ENCODE results near the gene LSM3.

The LSM3 gene

DNA sequence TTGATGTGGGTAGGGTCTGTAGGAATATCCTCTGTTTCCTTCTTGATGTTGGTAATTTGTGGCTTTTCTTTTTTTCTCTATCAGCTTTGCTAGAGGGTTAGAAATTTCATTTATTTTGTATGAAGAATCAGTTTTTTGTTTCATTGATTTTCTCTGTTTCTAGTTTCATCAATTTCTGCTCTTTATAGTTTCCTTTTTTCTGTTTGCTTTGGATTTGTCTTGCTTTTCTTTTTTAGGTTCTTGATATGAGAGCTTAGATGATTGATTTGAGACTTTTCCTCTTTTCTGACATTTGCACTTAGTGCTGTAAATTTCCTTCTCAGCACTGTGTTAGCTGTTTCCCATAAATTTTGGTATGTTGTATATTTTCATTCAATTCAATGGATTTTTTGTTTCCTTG, 61.3 kb downstream of the LSM3 start:
- Mint-ChIP-seq H3K36me3 (ENCODE audit: low read depth) (no peaks in the 10 kb centered on the region), H3K27me3 (ENCODE audit: low read depth, poor library complexity) (peaks cover 8% of the 10 kb centered on the region), H3K9me3 (no peaks in the 10 kb centered on the region), H3K4me3 (no peak overlapping the region), H3K4me1 (peaks cover 29% of the 10 kb centered on the region), H3K27ac (no peak overlapping the region)
- no peak for DNase-seq
- TF ChIP-seq, protein P1, sequence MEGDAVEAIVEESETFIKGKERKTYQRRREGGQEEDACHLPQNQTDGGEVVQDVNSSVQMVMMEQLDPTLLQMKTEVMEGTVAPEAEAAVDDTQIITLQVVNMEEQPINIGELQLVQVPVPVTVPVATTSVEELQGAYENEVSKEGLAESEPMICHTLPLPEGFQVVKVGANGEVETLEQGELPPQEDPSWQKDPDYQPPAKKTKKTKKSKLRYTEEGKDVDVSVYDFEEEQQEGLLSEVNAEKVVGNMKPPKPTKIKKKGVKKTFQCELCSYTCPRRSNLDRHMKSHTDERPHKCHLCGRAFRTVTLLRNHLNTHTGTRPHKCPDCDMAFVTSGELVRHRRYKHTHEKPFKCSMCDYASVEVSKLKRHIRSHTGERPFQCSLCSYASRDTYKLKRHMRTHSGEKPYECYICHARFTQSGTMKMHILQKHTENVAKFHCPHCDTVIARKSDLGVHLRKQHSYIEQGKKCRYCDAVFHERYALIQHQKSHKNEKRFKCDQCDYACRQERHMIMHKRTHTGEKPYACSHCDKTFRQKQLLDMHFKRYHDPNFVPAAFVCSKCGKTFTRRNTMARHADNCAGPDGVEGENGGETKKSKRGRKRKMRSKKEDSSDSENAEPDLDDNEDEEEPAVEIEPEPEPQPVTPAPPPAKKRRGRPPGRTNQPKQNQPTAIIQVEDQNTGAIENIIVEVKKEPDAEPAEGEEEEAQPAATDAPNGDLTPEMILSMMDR (IDR thresholded peaks at IDR 0.05), result no peak

DNA sequence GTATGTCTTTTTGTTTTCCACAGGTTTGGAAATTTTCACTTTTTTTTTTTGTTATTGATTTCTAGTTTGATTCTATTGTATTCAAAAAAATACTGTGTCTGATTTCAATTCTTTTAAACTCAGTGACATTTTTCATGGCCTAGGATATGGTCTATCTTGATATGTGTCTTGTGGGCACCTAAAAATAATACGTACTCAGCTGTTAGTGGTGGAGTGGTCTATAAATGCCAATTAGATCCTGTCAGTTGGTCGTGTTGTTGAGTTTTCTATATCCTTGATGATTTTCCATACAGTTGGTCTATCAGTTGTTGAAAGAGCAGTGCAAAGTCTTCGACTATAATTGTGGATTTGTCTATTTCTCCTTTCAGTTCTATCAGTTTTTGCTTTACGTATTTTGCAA, 61.7 kb downstream of the LSM3 start:
- Mint-ChIP-seq H3K36me3 (ENCODE audit: low read depth) (no peaks in the 10 kb centered on the region), H3K9me3 (no peaks in the 10 kb centered on the region), H3K4me1 (peaks cover 32% of the 10 kb centered on the region), H3K27ac (no peak overlapping the region), H3K27me3 (ENCODE audit: low read depth, poor library complexity) (peaks cover 8% of the 10 kb centered on the region), H3K4me3 (no peak overlapping the region)
- no peak for DNase-seq
- TF ChIP-seq, protein P1 (IDR thresholded peaks at IDR 0.05), result no peak

DNA sequence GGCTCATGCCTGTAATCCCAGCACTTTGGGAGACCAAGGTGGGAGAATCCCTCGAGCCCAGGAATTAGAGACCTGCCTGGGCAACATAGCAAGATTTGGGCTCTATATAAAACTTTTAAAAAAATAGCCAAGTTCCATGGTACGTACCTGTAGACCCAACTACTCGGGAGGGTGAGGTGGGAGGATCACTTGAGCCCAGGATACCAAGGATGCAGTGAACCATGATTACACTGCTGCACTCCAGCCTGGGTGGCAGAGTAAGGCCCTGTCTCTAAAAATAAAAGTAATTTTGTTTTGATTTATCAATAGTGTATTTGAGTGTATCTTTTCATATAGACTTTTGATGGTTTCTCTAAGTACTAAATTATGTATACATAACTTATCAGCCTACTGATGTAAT, 63.1 kb downstream of the LSM3 start:
- TF ChIP-seq, protein P1 (IDR thresholded peaks at IDR 0.05), result no peak
- Mint-ChIP-seq H3K4me1 (peaks cover 45% of the 10 kb centered on the region), H3K27me3 (ENCODE audit: low read depth, poor library complexity) (peaks cover 12% of the 10 kb centered on the region), H3K4me3 (no peak overlapping the region), H3K27ac (no peak overlapping the region), H3K9me3 (no peaks in the 10 kb centered on the region), H3K36me3 (ENCODE audit: low read depth) (no peaks in the 10 kb centered on the region)
- no peak for DNase-seq

DNA sequence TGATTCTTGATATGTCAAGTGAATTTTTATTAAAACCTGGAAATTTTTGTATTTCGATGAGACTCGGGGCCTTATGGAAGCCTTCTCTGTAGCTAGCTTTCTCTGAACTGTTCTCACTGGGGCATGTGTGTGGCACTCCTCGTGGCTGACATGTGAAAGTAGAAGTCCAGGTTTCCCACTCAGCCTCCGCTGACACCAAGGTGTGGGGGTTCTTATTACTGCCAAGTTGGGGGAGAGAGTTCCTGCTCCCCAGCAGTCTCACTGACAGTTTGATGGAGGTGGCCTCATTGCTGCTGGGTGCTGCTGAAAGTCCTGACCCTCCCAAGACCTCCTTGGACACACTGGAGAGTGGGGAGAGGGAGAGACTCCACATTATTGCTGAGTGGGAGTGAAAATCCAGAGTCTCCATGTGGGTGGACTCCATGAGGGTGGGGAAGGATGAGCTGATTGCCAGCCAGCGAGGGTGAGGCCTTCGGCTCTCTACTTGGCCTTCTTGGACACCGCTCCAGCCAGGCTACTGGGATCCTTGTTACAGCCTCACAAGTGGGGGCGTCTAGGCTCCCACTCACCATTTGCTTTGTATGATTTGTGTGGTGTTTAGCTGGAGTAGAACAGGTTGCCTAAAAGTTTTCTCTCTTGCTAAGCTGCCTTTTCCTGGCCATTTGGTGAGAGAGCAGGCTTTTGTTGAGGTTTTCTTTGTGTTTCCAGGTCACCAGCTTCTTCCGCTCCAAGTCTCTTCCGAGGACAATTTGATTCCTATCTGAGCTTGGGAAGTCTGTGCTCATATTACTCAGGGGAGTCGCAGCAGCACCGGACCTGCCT, 64.1 kb downstream of the LSM3 start:
- TF ChIP-seq, protein P1 (IDR thresholded peaks at IDR 0.05), result no peak
- Mint-ChIP-seq H3K4me1 (peaks cover 51% of the 10 kb centered on the region), H3K27ac (peak overlapping the region; percentile 72), H3K27me3 (ENCODE audit: low read depth, poor library complexity) (peaks cover 12% of the 10 kb centered on the region), H3K36me3 (ENCODE audit: low read depth) (no peaks in the 10 kb centered on the region), H3K4me3 (peak overlapping the region; percentile 18), H3K9me3 (no peaks in the 10 kb centered on the region)
- no peak for DNase-seq

DNA sequence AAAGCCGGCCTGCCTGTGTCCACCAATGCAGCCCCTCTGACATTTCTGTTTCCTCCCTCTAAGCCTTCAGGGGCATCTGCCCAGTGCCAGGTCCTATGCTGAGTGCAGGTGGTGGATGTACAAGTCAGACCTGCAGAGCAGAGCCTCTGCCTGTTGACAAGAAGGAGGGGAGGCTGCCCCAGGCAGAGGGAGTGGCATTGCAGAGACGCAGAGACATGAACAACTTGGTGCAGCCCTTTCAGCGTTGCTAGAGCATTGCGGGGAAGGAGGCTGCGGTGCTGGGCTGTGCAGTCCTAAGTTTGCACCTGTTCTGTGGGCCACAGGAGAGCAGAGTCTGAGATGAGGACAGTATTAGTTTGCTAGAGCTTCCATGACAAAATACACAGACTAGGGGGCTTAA, 65.2 kb downstream of the LSM3 start:
- H3K36me3 Mint-ChIP-seq (ENCODE audit: low read depth), result no peaks in the 10 kb centered on the region
- no peak overlapping the region for H3K4me3 Mint-ChIP-seq
- DNase-seq, result no peak
- H3K9me3 Mint-ChIP-seq, result no peaks in the 10 kb centered on the region
- H3K27ac Mint-ChIP-seq, result no peak overlapping the region
- TF ChIP-seq, protein P1 (IDR thresholded peaks at IDR 0.05), result no peak
- H3K27me3 Mint-ChIP-seq (ENCODE audit: low read depth, poor library complexity), result peaks cover 12% of the 10 kb centered on the region
- H3K4me1 Mint-ChIP-seq, result peaks cover 58% of the 10 kb centered on the region

Data from nephron progenitor cell (in vitro differentiated cells).